SK-N-SH treated with all-trans-retinoic acid at 6 μM for 48 hours (cell line): ENCODE measurements around the gene TMUB1.

ENCODE experiments used
- ATAC-seq: fragments of 200-7000 bp; cut with Tn5 transposase; 3 replicates; pipeline ENCODE4 v1.9.1; 2020; ENCODE audit warnings: mild to moderate bottlenecking, moderate library complexity
- ARNTL ChIP-seq: fragments of 450-650 bp; formaldehyde crosslinking; IDR thresholded peaks from 2 replicates; pipeline ENCODE4 v1.5.0; 2020; ENCODE audit warnings: low read depth, mild to moderate bottlenecking, moderate library complexity, borderline replicate concordance
- BACH2 ChIP-seq: fragments of 250-450 bp; sonication (Bioruptor Pico); IDR thresholded peaks from 2 replicates; pipeline ENCODE4 v1.9.0; 2021; ENCODE audit warnings: mild to moderate bottlenecking, borderline replicate concordance
- CSDC2 ChIP-seq: fragments of 250-450 bp; sonication (Bioruptor Pico); IDR thresholded peaks from 2 replicates; pipeline ENCODE4 v1.5.0; 2020; ENCODE audit warnings: mild to moderate bottlenecking, moderate library complexity
- ESRRG ChIP-seq: fragments of 250-450 bp; sonication (Bioruptor Pico); IDR thresholded peaks from 2 replicates; pipeline ENCODE4 v1.6.1; 2021; ENCODE audit warnings: mild to moderate bottlenecking
- GLIS3 ChIP-seq: fragments of 250-450 bp; sonication (Bioruptor Pico); IDR thresholded peaks from 2 replicates; pipeline ENCODE4 v1.5.0; 2020; ENCODE audit warnings: mild to moderate bottlenecking, moderate library complexity
- ISL1 ChIP-seq: fragments of 250-450 bp; sonication (Bioruptor Pico); IDR thresholded peaks from 2 replicates; pipeline ENCODE4 v2.1.2; 2022; ENCODE audit warnings: mild to moderate bottlenecking, moderate library complexity
- OSR1 ChIP-seq: fragments of 250-450 bp; sonication (Bioruptor Pico); IDR thresholded peaks from 2 replicates; pipeline ENCODE4 v1.8.0; 2022; ENCODE audit warnings: moderate library complexity, mild to moderate bottlenecking, inconsistent platforms
- RARB ChIP-seq: fragments of 250-450 bp; sonication (Bioruptor Pico); IDR thresholded peaks from 2 replicates; pipeline ENCODE4 v1.8.0; 2021; ENCODE audit warnings: mild to moderate bottlenecking, moderate library complexity
- SNAI2 ChIP-seq: fragments of 250-450 bp; sonication (Bioruptor Pico); IDR thresholded peaks from 2 replicates; pipeline ENCODE4 v1.5.0; 2020; ENCODE audit warnings: mild to moderate bottlenecking, moderate library complexity
- TOX ChIP-seq: fragments of 250-450 bp; sonication (Bioruptor Pico); IDR thresholded peaks from 2 replicates; pipeline ENCODE4 v1.8.0; 2021; ENCODE audit warnings: mild to moderate bottlenecking, moderate library complexity, borderline replicate concordance
- ZC3H10 ChIP-seq: fragments of 250-450 bp; sonication (Bioruptor Pico); IDR thresholded peaks from 2 replicates; pipeline ENCODE4 v1.5.1; 2021; ENCODE audit warnings: mild to moderate bottlenecking, moderate library complexity
- ZFP3 ChIP-seq: fragments of 250-450 bp; sonication (Bioruptor Pico); IDR thresholded peaks from 2 replicates; pipeline ENCODE4 v1.5.0; 2020; ENCODE audit warnings: mild to moderate bottlenecking, moderate library complexity
- ZFP30 ChIP-seq: fragments of 450-650 bp; formaldehyde crosslinking; IDR thresholded peaks from 2 replicates; pipeline ENCODE4 v1.5.0; 2022; ENCODE audit warnings: mild to moderate bottlenecking, moderate library complexity
- ZNF565 ChIP-seq: fragments of 450-650 bp; formaldehyde crosslinking; conservative IDR thresholded peaks from 2 replicates; pipeline ENCODE4 v1.5.0; 2020; ENCODE audit warnings: low read depth, mild to moderate bottlenecking, moderate library complexity
- ZNF70 ChIP-seq: fragments of 450-650 bp; formaldehyde crosslinking; IDR thresholded peaks from 2 replicates; pipeline ENCODE4 v1.5.0; 2020; ENCODE audit warnings: mild to moderate bottlenecking, moderate library complexity
- TF ChIP-seq, protein P1 (sequence below): fragments of 250-450 bp; sonication (Bioruptor Pico); IDR thresholded peaks from 2 replicates; pipeline ENCODE4 v1.5.1; 2020; ENCODE audit warnings: low read depth, mild to moderate bottlenecking, moderate library complexity
- TF ChIP-seq, protein P2 (sequence below): fragments of 250-450 bp; sonication (Bioruptor Pico); IDR thresholded peaks from 2 replicates; pipeline ENCODE4 v1.8.0; 2021; ENCODE audit warnings: low read depth, mild to moderate bottlenecking, moderate library complexity, borderline replicate concordance
- TF ChIP-seq, protein P3 (sequence below): fragments of 250-450 bp; sonication (Bioruptor Pico); IDR thresholded peaks from 2 replicates; pipeline ENCODE4 v1.5.0; 2020; ENCODE audit warnings: mild to moderate bottlenecking, moderate library complexity
- TF ChIP-seq, protein P4 (sequence below): fragments of 250-450 bp; sonication (Bioruptor Pico); IDR thresholded peaks from 2 replicates; pipeline ENCODE4 v1.8.0; 2020; ENCODE audit warnings: mild to moderate bottlenecking, moderate library complexity, borderline replicate concordance
- TF ChIP-seq, protein P5 (sequence below): fragments of 250-450 bp; sonication (Bioruptor Pico); IDR thresholded peaks from 2 replicates; pipeline ENCODE4 v1.5.1; 2021; ENCODE audit warnings: mild to moderate bottlenecking, moderate library complexity

The TMUB1 gene

DNA sequence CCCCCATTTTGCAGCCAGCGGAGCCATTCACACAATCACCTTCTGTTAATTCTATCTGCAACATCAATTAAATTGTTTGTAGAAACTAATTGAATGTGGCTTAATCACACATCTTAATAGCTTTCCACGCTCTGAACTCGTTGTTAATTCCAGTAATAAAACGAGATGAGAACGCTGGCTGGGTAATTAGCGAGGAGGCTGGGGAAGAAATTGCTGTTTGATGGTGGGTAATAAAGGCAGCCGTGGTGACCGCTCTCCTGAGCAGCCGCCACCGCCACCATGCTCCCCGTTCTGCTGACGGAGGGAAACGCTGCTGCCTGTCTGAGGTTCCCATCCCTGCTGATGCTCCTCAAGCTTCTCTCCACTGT lies 47.9 kb upstream of the TMUB1 start (continued):
- TF ChIP-seq, protein P1, sequence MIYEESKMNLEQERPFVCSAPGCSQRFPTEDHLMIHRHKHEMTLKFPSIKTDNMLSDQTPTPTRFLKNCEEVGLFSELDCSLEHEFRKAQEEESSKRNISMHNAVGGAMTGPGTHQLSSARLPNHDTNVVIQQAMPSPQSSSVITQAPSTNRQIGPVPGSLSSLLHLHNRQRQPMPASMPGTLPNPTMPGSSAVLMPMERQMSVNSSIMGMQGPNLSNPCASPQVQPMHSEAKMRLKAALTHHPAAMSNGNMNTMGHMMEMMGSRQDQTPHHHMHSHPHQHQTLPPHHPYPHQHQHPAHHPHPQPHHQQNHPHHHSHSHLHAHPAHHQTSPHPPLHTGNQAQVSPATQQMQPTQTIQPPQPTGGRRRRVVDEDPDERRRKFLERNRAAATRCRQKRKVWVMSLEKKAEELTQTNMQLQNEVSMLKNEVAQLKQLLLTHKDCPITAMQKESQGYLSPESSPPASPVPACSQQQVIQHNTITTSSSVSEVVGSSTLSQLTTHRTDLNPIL (CRISPR knock-in tag) = no peak
- no peak for TF ChIP-seq ZFP30 (CRISPR knock-in tag)
- no peak for TF ChIP-seq RARB (CRISPR knock-in tag)
- TF ChIP-seq ZC3H10 (CRISPR knock-in tag) = no peak
- TF ChIP-seq ZNF565 (CRISPR knock-in tag) = no peak
- TF ChIP-seq CSDC2 = no peak
- TF ChIP-seq, protein P2, sequence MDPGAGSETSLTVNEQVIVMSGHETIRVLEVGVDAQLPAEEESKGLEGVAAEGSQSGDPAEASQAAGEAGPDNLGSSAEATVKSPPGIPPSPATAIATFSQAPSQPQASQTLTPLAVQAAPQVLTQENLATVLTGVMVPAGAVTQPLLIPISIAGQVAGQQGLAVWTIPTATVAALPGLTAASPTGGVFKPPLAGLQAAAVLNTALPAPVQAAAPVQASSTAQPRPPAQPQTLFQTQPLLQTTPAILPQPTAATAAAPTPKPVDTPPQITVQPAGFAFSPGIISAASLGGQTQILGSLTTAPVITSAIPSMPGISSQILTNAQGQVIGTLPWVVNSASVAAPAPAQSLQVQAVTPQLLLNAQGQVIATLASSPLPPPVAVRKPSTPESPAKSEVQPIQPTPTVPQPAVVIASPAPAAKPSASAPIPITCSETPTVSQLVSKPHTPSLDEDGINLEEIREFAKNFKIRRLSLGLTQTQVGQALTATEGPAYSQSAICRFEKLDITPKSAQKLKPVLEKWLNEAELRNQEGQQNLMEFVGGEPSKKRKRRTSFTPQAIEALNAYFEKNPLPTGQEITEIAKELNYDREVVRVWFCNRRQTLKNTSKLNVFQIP (CRISPR knock-in tag) = no peak
- TF ChIP-seq TOX (CRISPR knock-in tag) = no peak
- no peak for TF ChIP-seq BACH2 (CRISPR knock-in tag)
- TF ChIP-seq, all 23 proteins: peak for 0

DNA sequence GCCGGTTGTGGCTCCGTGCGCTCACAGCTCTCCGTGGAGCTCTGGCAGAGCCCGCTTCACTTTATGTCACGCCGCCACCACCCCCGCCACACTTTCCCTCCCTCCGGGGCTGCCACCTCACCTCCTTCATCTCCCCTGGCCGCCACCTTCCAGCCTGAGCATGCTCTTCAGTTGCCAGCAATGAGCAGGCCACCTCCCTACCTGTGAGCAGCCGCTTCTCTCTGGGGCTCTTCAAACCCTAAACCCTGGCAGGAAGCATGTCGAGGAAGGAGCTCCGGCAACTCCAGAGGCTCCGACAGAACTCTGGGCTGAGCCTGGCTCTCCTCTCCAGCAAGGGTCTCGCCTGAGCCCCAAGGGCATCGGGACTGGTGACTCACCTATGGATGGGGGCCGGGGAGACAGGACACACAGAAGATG lies 47.5 kb upstream of the TMUB1 start:
- no peak for ATAC-seq
- TF ChIP-seq ARNTL (CRISPR knock-in tag) (no peak), ZFP30 (CRISPR knock-in tag) (no peak), ZNF70 (CRISPR knock-in tag) (no peak), GLIS3 (CRISPR knock-in tag) (no peak), ESRRG (CRISPR knock-in tag) (no peak), TOX (CRISPR knock-in tag) (no peak), ZNF565 (CRISPR knock-in tag) (no peak), ZC3H10 (CRISPR knock-in tag) (no peak), ISL1 (no peak), SNAI2 (no peak), OSR1 (CRISPR knock-in tag) (no peak), CSDC2 (no peak)
- TF ChIP-seq, protein P3, sequence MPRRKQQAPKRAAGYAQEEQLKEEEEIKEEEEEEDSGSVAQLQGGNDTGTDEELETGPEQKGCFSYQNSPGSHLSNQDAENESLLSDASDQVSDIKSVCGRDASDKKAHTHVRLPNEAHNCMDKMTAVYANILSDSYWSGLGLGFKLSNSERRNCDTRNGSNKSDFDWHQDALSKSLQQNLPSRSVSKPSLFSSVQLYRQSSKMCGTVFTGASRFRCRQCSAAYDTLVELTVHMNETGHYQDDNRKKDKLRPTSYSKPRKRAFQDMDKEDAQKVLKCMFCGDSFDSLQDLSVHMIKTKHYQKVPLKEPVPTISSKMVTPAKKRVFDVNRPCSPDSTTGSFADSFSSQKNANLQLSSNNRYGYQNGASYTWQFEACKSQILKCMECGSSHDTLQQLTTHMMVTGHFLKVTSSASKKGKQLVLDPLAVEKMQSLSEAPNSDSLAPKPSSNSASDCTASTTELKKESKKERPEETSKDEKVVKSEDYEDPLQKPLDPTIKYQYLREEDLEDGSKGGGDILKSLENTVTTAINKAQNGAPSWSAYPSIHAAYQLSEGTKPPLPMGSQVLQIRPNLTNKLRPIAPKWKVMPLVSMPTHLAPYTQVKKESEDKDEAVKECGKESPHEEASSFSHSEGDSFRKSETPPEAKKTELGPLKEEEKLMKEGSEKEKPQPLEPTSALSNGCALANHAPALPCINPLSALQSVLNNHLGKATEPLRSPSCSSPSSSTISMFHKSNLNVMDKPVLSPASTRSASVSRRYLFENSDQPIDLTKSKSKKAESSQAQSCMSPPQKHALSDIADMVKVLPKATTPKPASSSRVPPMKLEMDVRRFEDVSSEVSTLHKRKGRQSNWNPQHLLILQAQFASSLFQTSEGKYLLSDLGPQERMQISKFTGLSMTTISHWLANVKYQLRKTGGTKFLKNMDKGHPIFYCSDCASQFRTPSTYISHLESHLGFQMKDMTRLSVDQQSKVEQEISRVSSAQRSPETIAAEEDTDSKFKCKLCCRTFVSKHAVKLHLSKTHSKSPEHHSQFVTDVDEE (CRISPR knock-in tag) = no peak
- TF ChIP-seq, protein P1 (CRISPR knock-in tag) = no peak

DNA sequence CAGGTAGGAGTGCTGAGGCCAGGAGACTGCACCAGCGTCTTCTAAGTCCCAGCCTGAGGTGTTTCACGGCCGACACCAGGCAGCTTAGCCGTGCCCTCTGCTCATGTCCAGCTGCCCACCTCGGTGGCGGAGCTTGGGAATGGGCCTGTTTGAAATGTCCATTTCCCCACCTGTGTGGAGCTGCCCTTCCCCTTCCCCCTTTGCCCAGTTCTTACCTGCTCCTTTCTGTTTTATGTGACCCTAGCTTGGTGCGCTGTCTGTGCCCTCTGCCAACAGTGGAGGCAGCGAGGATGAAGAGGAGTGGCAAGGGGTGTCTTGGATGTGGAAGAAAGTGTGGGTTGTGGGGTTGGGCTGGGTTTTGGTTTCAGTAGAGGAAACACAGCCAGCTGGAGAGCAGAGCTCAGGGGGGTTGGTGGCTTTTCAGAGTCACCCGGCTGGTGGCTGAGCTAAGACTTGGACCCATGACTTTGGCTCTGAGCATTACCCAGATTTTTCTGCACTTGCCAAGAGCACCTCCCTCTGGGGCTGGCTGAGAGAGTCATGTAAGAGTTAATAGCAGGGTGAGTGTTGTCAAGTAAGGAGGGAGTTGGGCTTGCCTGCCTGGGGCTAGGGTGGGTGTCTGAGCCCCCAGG lies 46.8 kb upstream of the TMUB1 start:
- no peak for ATAC-seq
- TF ChIP-seq RARB (CRISPR knock-in tag) = no peak
- TF ChIP-seq GLIS3 (CRISPR knock-in tag) = no peak
- TF ChIP-seq, protein P1 (CRISPR knock-in tag) = no peak
- TF ChIP-seq ZNF70 (CRISPR knock-in tag) = no peak
- TF ChIP-seq ZFP3 (CRISPR knock-in tag) = no peak
- no peak for TF ChIP-seq TOX (CRISPR knock-in tag)
- no peak for TF ChIP-seq CSDC2
- TF ChIP-seq ESRRG (CRISPR knock-in tag) = no peak
- TF ChIP-seq ZFP30 (CRISPR knock-in tag) = no peak
- TF ChIP-seq, protein P3 (CRISPR knock-in tag) = no peak
- TF ChIP-seq, protein P4, sequence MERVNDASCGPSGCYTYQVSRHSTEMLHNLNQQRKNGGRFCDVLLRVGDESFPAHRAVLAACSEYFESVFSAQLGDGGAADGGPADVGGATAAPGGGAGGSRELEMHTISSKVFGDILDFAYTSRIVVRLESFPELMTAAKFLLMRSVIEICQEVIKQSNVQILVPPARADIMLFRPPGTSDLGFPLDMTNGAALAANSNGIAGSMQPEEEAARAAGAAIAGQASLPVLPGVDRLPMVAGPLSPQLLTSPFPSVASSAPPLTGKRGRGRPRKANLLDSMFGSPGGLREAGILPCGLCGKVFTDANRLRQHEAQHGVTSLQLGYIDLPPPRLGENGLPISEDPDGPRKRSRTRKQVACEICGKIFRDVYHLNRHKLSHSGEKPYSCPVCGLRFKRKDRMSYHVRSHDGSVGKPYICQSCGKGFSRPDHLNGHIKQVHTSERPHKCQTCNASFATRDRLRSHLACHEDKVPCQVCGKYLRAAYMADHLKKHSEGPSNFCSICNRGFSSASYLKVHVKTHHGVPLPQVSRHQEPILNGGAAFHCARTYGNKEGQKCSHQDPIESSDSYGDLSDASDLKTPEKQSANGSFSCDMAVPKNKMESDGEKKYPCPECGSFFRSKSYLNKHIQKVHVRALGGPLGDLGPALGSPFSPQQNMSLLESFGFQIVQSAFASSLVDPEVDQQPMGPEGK (CRISPR knock-in tag) = no peak
- TF ChIP-seq ISL1 = no peak
- TF ChIP-seq, protein P5, sequence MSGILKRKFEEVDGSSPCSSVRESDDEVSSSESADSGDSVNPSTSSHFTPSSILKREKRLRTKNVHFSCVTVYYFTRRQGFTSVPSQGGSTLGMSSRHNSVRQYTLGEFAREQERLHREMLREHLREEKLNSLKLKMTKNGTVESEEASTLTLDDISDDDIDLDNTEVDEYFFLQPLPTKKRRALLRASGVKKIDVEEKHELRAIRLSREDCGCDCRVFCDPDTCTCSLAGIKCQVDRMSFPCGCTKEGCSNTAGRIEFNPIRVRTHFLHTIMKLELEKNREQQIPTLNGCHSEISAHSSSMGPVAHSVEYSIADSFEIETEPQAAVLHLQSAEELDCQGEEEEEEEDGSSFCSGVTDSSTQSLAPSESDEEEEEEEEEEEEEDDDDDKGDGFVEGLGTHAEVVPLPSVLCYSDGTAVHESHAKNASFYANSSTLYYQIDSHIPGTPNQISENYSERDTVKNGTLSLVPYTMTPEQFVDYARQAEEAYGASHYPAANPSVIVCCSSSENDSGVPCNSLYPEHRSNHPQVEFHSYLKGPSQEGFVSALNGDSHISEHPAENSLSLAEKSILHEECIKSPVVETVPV (CRISPR knock-in tag) = no peak
- TF ChIP-seq BACH2 (CRISPR knock-in tag) = no peak
